Non-pigmented ciliary epithelial cell (primary cell): ENCODE results near the gene CACNA1E.

Experiments
- DNase-seq: peaks from one replicate; pipeline ENCODE4 v3.0.0-alpha.2; 2010; ENCODE audit warnings: low read depth

CACNA1E gene

GRCh38 chr1:181768930-181769280 is 285.6 kb downstream of the CACNA1E start:
- DNase-seq, result no peak

GRCh38 chr1:181769846-181770245 is 286.5 kb downstream of the CACNA1E start:
- DNase-seq, result no peak

- no peak for DNase-seq
Observed at GRCh38 chr1:181772714-181773113, 289.4 kb downstream of the CACNA1E start.

- DNase-seq, result no peak
Observed at GRCh38 chr1:181776044-181776443, 292.7 kb downstream of the CACNA1E start.

- no peak for DNase-seq
Observed at GRCh38 chr1:181777286-181777685, 294.0 kb downstream of the CACNA1E start.

GRCh38 chr1:181777812-181778211 is 294.5 kb downstream of the CACNA1E start:
- no peak for DNase-seq

- DNase-seq, result no peak
Observed at GRCh38 chr1:181778640-181779260, 295.4 kb downstream of the CACNA1E start.

GRCh38 chr1:181779343-181779742 is 296.0 kb downstream of the CACNA1E start:
- no peak for DNase-seq

- DNase-seq, result no peak
Observed at GRCh38 chr1:181783208-181783607, 299.9 kb downstream of the CACNA1E start.

GRCh38 chr1:181784039-181784683 is 300.8 kb downstream of the CACNA1E start:
- no peak for DNase-seq

GRCh38 chr1:181789395-181789794 is 306.1 kb downstream of the CACNA1E start:
- no peak for DNase-seq

GRCh38 chr1:181791721-181792120 is 308.4 kb downstream of the CACNA1E start:
- DNase-seq, result no peak

- DNase-seq, result no peak
Observed at GRCh38 chr1:181793831-181794230, 310.5 kb downstream of the CACNA1E start.

- no peak for DNase-seq
Observed at GRCh38 chr1:181794332-181794731, 311.0 kb downstream of the CACNA1E start.

- no peak for DNase-seq
Observed at GRCh38 chr1:181798191-181798926, 315.0 kb downstream of the CACNA1E start.

- no peak for DNase-seq
Observed at GRCh38 chr1:181801617-181802016, 318.3 kb downstream of the CACNA1E start.

- no peak for DNase-seq
Observed at GRCh38 chr1:181802466-181802865, 319.1 kb downstream of the CACNA1E start.

GRCh38 chr1:181803421-181803820 is 320.1 kb downstream of the CACNA1E start:
- no peak for DNase-seq

- DNase-seq, result no peak
Observed at GRCh38 chr1:181804989-181805388, 321.7 kb downstream of the CACNA1E start.

GRCh38 chr1:181806746-181807145 is 323.4 kb downstream of the CACNA1E start:
- DNase-seq, result no peak

- no peak for DNase-seq
Observed at GRCh38 chr1:181807251-181807650, 323.9 kb downstream of the CACNA1E start.

GRCh38 chr1:181809991-181810545 is 326.8 kb downstream of the CACNA1E start:
- DNase-seq, result no peak

GRCh38 chr1:181812208-181812607 is 328.9 kb downstream of the CACNA1E start:
- no peak for DNase-seq
